ENCODE measurements around the gene ADRA2B. TPM values are rescaled to one million over a fixed set of nuclear protein-coding genes. Genes with fewer than 3 reads are reported as not detected.
"Not testable (repeated sequence)": the region's sequence is repeated elsewhere in the genome, so short reads cannot be mapped to it uniquely, and the experiment has no call there.

The ADRA2B gene
- total and polyA plus RNA-seq, 2 experiments from 2014 or later = 0.66 to 0.87 TPM

- no peak overlapping the region for H3K4me3 ChIP-seq
- 74% methylated on average over 11 of the region's 11 CpGs for WGBS (ENCODE audit: low lambda C conversion rate, missing lambda C conversion rate)
Measured at GRCh38 chr2:96072746-96073145, 43.6 kb downstream of the ADRA2B start.

GRCh38 chr2:96071977-96072491 lies 44.3 kb downstream of the ADRA2B start:
- not testable (repeated sequence) for H3K4me1 ChIP-seq (ENCODE audit: insufficient read depth); H2AFZ ChIP-seq; H3K4me3 ChIP-seq; H3K9me3 ChIP-seq (ENCODE audit: low read depth); DNase-seq (ENCODE audit: low spot score); H3K27me3 ChIP-seq; H3K4me2 ChIP-seq; H3K36me3 ChIP-seq (replicated peaks; ENCODE audit: insufficient read depth, low read depth); H3K79me2 ChIP-seq; H3K9me2 ChIP-seq (replicated peaks; ENCODE audit: insufficient read depth); H3K27ac ChIP-seq; H4K20me1 ChIP-seq (ENCODE audit: insufficient read depth, poor library complexity, severe bottlenecking)
- 65% methylated on average over 8 of the region's 8 CpGs for WGBS (ENCODE audit: low lambda C conversion rate, missing lambda C conversion rate)

More at GRCh38 chr2:96072746-96073145, 43.6 kb downstream of the ADRA2B start:
- no peaks in the 10 kb centered on the region for H3K4me1 ChIP-seq (ENCODE audit: insufficient read depth)
- TF ChIP-seq EZH2phosphoT487 (IDR thresholded peaks at IDR 0.05; ENCODE audit: low read depth, severe bottlenecking, unreplicated experiment) (no peak), CTCF (IDR thresholded peaks at IDR 0.05; ENCODE audit: poor library complexity) (no peak), EZH2 (IDR thresholded peaks at IDR 0.05; ENCODE audit: borderline replicate concordance) (no peak)
- no peak overlapping the region for H2AFZ ChIP-seq
- H3K9me3 ChIP-seq (ENCODE audit: low read depth) = no peaks in the 10 kb centered on the region
- no peak overlapping the region for H3K4me2 ChIP-seq
- H3K79me2 ChIP-seq = no peaks in the 10 kb centered on the region
- no peaks in the 10 kb centered on the region for H3K27me3 ChIP-seq
- H4K20me1 ChIP-seq (ENCODE audit: insufficient read depth, poor library complexity, severe bottlenecking) = no peaks in the 10 kb centered on the region
- no peaks in the 10 kb centered on the region for H3K9me2 ChIP-seq (replicated peaks; ENCODE audit: insufficient read depth)
- no peaks in the 10 kb centered on the region for H3K36me3 ChIP-seq (replicated peaks; ENCODE audit: insufficient read depth, low read depth)
- DNase-seq (ENCODE audit: low spot score) = no peak
- no peak overlapping the region for H3K27ac ChIP-seq

- not testable (repeated sequence) for H3K79me2 ChIP-seq; H2AFZ ChIP-seq; H3K36me3 ChIP-seq (replicated peaks; ENCODE audit: insufficient read depth, low read depth); H3K4me1 ChIP-seq (ENCODE audit: insufficient read depth); H3K27me3 ChIP-seq; H3K27ac ChIP-seq; H3K9me2 ChIP-seq (replicated peaks; ENCODE audit: insufficient read depth); H3K4me3 ChIP-seq; H4K20me1 ChIP-seq (ENCODE audit: insufficient read depth, poor library complexity, severe bottlenecking); DNase-seq (ENCODE audit: low spot score); H3K9me3 ChIP-seq (ENCODE audit: low read depth); H3K4me2 ChIP-seq
- 92% methylated on average over 15 of the region's 16 CpGs for whole genome bisulfite sequencing (ENCODE audit: low lambda C conversion rate, missing lambda C conversion rate)
Measured at GRCh38 chr2:96071087-96071976, 45.0 kb downstream of the ADRA2B start.

GRCh38 chr2:96070351-96070750 lies 46.0 kb downstream of the ADRA2B start:
- H3K4me3 ChIP-seq; H3K27me3 ChIP-seq; H3K79me2 ChIP-seq; DNase-seq (ENCODE audit: low spot score); H3K27ac ChIP-seq; H3K9me2 ChIP-seq (replicated peaks; ENCODE audit: insufficient read depth); H2AFZ ChIP-seq; H3K9me3 ChIP-seq (ENCODE audit: low read depth); H4K20me1 ChIP-seq (ENCODE audit: insufficient read depth, poor library complexity, severe bottlenecking); H3K36me3 ChIP-seq (replicated peaks; ENCODE audit: insufficient read depth, low read depth); H3K4me1 ChIP-seq (ENCODE audit: insufficient read depth); H3K4me2 ChIP-seq: not testable (repeated sequence)
- 94% methylated on average over 5 of the region's 5 CpGs for WGBS (ENCODE audit: low lambda C conversion rate, missing lambda C conversion rate)

GRCh38 chr2:96069878-96070277 lies 46.5 kb downstream of the ADRA2B start:
- not testable (repeated sequence) for H3K4me3 ChIP-seq; H3K4me1 ChIP-seq (ENCODE audit: insufficient read depth)
- 54% methylated on average over 6 of the region's 8 CpGs for WGBS (ENCODE audit: low lambda C conversion rate, missing lambda C conversion rate)

GRCh38 chr2:96067902-96068581 lies 48.3 kb downstream of the ADRA2B start:
- H3K9me3 ChIP-seq (ENCODE audit: low read depth); H3K4me3 ChIP-seq; H3K36me3 ChIP-seq (replicated peaks; ENCODE audit: insufficient read depth, low read depth); H3K4me2 ChIP-seq; H3K27ac ChIP-seq; H3K4me1 ChIP-seq (ENCODE audit: insufficient read depth); H3K79me2 ChIP-seq; H2AFZ ChIP-seq; DNase-seq (ENCODE audit: low spot score); H4K20me1 ChIP-seq (ENCODE audit: insufficient read depth, poor library complexity, severe bottlenecking); H3K27me3 ChIP-seq; H3K9me2 ChIP-seq (replicated peaks; ENCODE audit: insufficient read depth): not testable (repeated sequence)
- 58% methylated on average over 4 of the region's 9 CpGs for WGBS (ENCODE audit: low lambda C conversion rate, missing lambda C conversion rate)

More at GRCh38 chr2:96069878-96070277, 46.5 kb downstream of the ADRA2B start:
- H3K9me3 ChIP-seq (ENCODE audit: low read depth); H3K9me2 ChIP-seq (replicated peaks; ENCODE audit: insufficient read depth); DNase-seq (ENCODE audit: low spot score); H3K4me2 ChIP-seq; H3K79me2 ChIP-seq; H3K27ac ChIP-seq; H4K20me1 ChIP-seq (ENCODE audit: insufficient read depth, poor library complexity, severe bottlenecking); H3K27me3 ChIP-seq; H3K36me3 ChIP-seq (replicated peaks; ENCODE audit: insufficient read depth, low read depth); H2AFZ ChIP-seq: not testable (repeated sequence)

- WGBS (ENCODE audit: low lambda C conversion rate, missing lambda C conversion rate) = 85% methylated on average over 2 of the region's 2 CpGs
- H4K20me1 ChIP-seq (ENCODE audit: insufficient read depth, poor library complexity, severe bottlenecking); H3K9me2 ChIP-seq (replicated peaks; ENCODE audit: insufficient read depth); H3K27me3 ChIP-seq; H3K36me3 ChIP-seq (replicated peaks; ENCODE audit: insufficient read depth, low read depth); H3K4me3 ChIP-seq; DNase-seq (ENCODE audit: low spot score); H2AFZ ChIP-seq; H3K4me2 ChIP-seq; H3K27ac ChIP-seq; H3K9me3 ChIP-seq (ENCODE audit: low read depth); H3K79me2 ChIP-seq; H3K4me1 ChIP-seq (ENCODE audit: insufficient read depth): not testable (repeated sequence)
Measured at GRCh38 chr2:96067098-96067660, 49.2 kb downstream of the ADRA2B start.
